Activated B cell treated with CpG ODN at 0.5 μM for 24 hours (primary cell): ENCODE data around the gene P2RX3. TPM values are rescaled to one million over a fixed set of nuclear protein-coding genes. Genes with fewer than 3 reads are reported as not detected.
"Not testable (repeated sequence)": the region's sequence is repeated elsewhere in the genome, so short reads cannot be mapped to it uniquely, and the experiment has no call there.

Experiments used
- ATAC-seq: fragments of 200-7000 bp; cut with Tn5 transposase; one replicate; pipeline ENCODE4 v1.10.0; 2021; ENCODE audit warnings: low read depth, mild to moderate bottlenecking, moderate library complexity
- CTCF ChIA-PET: fragments of 350-600 bp; sonication (Branson Sonifier 250); formaldehyde crosslinking; loops from one replicate; lab custom pipeline; 2021; ENCODE audit warnings: antibody characterized with exemption; lab: Charles Lee
- POLR2A ChIA-PET: fragments of 350-600 bp; sonication (Branson Sonifier 250); formaldehyde crosslinking; loops from one replicate; lab custom pipeline; 2021; ENCODE audit warnings: antibody characterized with exemption; lab: Charles Lee
- DNase-seq: peaks from one replicate; pipeline ENCODE4 v3.0.0; 2022
- H3K27ac Mint-ChIP-seq: one replicate; pipeline ENCODE4 v1.8.0; 2020; ENCODE audit warnings: mixed read lengths
- H3K27me3 Mint-ChIP-seq: one replicate; pipeline ENCODE4 v1.8.0; 2021; ENCODE audit warnings: mixed read lengths
- H3K36me3 Mint-ChIP-seq: one replicate; pipeline ENCODE4 v1.8.0; 2021; ENCODE audit warnings: low read depth, mixed read lengths
- H3K4me1 Mint-ChIP-seq: one replicate; pipeline ENCODE4 v1.8.0; 2021; ENCODE audit warnings: mixed read lengths
- H3K4me3 Mint-ChIP-seq: one replicate; pipeline ENCODE4 v1.8.0; 2020; ENCODE audit warnings: mild to moderate bottlenecking, mixed read lengths
- H3K9me3 Mint-ChIP-seq: one replicate; pipeline ENCODE4 v1.8.0; 2020; ENCODE audit warnings: mixed read lengths
- intact Hi-C: fragments of 100-400 bp; cut with micrococcal nuclease; formaldehyde crosslinking; loops from one replicate; pipeline ENCODE4 v1.15.1; 2024
- total RNA-seq: library from RNA; stranded (reverse); gene quantifications from 2 replicates; pipeline ENCODE4 v1.2.3, GENCODE V29; 2022
- TF ChIP-seq, protein P1 (sequence below): fragments of 200-600 bp; IDR thresholded peaks from one replicate; pipeline ENCODE4 v1.8.0; 2022; ENCODE audit warnings: antibody characterized with exemption, mild to moderate bottlenecking

P2RX3 gene
- not detected in 2 replicates for total RNA-seq

DNA sequence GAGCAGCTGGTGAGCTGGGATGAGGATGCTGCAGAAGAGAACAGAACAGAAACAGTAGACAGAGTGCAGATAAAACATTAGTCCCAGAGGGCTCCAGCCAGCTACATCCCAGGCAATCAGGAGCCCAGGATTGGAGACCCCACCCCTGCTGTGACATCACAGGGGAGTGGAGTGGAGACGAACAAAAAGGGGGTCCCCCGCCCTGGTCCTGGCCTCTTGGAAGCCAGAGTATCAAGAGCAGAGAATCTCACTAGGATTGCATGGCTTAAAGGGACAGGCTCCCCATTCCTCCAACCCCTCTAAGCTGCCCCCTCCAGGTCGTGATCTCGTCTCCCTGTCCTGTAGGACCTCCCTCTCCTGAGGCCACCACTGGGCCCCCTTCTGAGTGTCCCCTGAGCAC is at the start of gene P2RX3:
TSS of gene P2RX3 (plus strand) at position 211 of the 400 bp plus-strand sequence. CDS start 199 bp downstream, outside the sequence.
- Mint-ChIP-seq H3K4me1 (peaks cover 27% of the 10 kb centered on the region), H3K4me3 (no peak within 1 kb of the TSS), H3K27me3 (peaks cover 2% of the 10 kb centered on the region), H3K9me3 (no peaks in the 10 kb centered on the region), H3K36me3 (peaks cover 14% of the 10 kb centered on the region), H3K27ac (no peak within 1 kb of the TSS)
- intact Hi-C loops: loop anchor here (5.0 kb wide), 1 partner anchor 404 kb away; the partner anchor contains the start of gene SELENOH
- ATAC-seq: no peak
- CTCF ChIA-PET: no interaction called here
- no peak for DNase-seq
- TF ChIP-seq, protein P1, sequence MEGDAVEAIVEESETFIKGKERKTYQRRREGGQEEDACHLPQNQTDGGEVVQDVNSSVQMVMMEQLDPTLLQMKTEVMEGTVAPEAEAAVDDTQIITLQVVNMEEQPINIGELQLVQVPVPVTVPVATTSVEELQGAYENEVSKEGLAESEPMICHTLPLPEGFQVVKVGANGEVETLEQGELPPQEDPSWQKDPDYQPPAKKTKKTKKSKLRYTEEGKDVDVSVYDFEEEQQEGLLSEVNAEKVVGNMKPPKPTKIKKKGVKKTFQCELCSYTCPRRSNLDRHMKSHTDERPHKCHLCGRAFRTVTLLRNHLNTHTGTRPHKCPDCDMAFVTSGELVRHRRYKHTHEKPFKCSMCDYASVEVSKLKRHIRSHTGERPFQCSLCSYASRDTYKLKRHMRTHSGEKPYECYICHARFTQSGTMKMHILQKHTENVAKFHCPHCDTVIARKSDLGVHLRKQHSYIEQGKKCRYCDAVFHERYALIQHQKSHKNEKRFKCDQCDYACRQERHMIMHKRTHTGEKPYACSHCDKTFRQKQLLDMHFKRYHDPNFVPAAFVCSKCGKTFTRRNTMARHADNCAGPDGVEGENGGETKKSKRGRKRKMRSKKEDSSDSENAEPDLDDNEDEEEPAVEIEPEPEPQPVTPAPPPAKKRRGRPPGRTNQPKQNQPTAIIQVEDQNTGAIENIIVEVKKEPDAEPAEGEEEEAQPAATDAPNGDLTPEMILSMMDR: no peak
- POLR2A ChIA-PET: interaction anchor here (1.0 kb wide), 1 partner anchor 86 kb away, joined by 5 read pairs; no protein-coding TSS in a partner anchor

DNA sequence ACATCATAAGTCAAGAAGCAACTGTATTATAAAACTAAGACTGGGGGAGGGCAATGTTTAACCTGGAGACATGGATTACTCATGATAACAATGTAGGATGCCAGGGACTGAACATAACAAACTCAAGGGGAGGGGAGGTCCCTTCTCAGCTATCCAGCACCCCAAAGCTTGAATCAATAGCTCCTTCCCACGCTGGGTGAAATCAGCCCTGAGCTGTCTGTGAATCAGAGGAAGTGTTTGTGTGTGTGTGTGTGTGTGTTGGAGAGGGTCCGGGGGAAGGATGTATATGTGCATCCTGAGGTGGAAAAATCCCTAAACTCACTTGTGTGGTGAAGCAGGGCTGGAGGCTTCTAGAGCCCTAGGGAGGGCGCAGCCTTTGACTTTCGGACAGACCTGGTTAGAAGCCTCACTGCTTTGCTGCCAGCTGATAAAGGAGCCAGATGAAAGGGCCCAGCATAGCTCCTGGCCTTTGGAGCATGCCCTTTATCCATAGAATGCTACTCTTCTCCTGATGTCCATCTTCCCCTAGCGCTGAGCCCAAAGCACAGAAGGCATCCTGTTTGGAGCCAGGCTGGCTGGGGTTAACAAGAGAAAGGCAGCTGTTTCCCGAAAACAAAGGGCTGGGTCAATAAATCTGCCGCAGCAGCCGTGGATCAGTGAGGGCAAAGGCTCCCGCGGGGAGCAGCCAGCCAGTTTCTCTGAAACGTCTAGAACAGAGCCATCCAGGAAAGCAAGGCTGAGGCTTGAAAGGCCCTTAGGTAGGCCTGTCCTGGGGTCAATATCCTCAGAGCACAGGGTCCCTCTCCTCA is 49.2 kb upstream of the P2RX3 start:
- H3K27ac Mint-ChIP-seq: no peak overlapping the region
- no peaks in the 10 kb centered on the region for H3K36me3 Mint-ChIP-seq
- ATAC-seq: no peak
- ChIA-PET CTCF (no interaction called here), POLR2A (no interaction called here)
- H3K9me3 Mint-ChIP-seq: no peaks in the 10 kb centered on the region
- peaks cover 8% of the 10 kb centered on the region for H3K27me3 Mint-ChIP-seq
- no peak for DNase-seq
- intact Hi-C loops: no loop called here
- H3K4me1 Mint-ChIP-seq: no peaks in the 10 kb centered on the region
- no peak overlapping the region for H3K4me3 Mint-ChIP-seq
- TF ChIP-seq, protein P1: no peak

DNA sequence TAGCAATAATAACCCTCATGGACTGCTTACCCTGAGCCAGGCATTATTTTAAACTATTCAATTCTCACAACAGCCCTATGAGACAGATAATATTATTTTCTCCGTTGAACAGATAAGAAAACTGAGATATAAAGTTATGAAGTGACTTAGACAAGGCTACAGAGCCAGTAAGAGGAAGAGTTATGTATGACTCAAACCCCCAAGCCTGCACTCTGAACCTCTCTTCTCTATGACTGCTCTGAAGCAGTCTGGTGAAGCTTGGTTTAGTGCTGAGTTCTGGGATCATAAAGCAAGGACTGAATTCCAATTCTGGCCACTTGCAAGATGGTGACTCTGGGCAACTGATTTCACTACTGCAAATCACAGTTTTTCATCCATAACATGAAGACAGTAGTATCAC is 47.9 kb upstream of the P2RX3 start:
- no peak overlapping the region for H3K27ac Mint-ChIP-seq
- no peaks in the 10 kb centered on the region for H3K4me1 Mint-ChIP-seq
- DNase-seq (no peak), ATAC-seq (no peak)
- POLR2A ChIA-PET: no interaction called here
- no peaks in the 10 kb centered on the region for H3K36me3 Mint-ChIP-seq
- H3K4me3 Mint-ChIP-seq: no peak overlapping the region
- H3K9me3 Mint-ChIP-seq: no peaks in the 10 kb centered on the region
- CTCF ChIA-PET: no interaction called here
- TF ChIP-seq, protein P1: no peak
- intact Hi-C loops: no loop called here
- peaks cover 8% of the 10 kb centered on the region for H3K27me3 Mint-ChIP-seq

DNA sequence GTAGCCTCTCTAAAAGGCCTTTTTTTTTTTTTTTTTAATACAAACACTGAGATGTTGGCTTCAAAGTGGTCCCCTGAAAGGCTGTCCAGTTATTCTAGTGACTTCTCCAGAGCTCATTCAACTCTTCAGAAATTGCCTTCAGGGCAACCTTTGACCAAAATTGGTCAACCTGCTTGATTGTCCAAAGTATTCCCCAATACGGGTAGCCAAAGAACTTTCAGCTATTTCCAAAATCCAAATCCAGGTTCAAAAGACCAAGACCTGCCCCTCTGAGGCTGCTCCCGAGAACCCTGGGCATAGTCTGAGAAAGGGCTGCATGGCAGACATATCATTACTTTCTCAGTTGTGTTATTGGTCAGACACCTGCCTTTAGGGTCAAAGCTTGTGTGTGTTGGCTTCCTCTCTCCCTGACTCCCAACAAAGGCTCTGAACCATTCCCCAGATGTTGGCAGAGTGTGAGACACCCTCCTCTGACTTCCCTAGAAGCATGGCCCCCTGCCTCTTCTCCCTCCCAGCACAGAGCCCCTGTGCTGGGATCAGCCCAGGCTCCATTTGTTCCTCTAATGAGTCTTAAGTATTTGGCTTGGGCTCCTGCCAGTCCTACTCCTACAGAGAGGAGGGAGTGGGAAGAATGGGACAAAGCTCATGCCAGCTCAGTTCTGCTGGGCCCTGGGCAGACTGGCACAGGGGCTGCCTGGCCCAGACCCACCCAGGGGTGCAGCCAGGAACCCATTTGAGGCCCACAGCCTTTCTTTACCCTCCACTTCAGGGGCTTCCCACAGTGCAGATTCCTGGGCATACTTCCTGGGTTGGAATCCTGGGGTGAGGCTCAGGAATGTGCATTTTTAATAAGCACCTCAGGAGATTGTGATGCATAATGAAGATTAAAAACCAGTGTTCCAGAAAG is 43.7 kb upstream of the P2RX3 start:
- CTCF ChIA-PET: no interaction called here
- no peak overlapping the region for H3K27ac Mint-ChIP-seq
- TF ChIP-seq, protein P1: no peak

DNA sequence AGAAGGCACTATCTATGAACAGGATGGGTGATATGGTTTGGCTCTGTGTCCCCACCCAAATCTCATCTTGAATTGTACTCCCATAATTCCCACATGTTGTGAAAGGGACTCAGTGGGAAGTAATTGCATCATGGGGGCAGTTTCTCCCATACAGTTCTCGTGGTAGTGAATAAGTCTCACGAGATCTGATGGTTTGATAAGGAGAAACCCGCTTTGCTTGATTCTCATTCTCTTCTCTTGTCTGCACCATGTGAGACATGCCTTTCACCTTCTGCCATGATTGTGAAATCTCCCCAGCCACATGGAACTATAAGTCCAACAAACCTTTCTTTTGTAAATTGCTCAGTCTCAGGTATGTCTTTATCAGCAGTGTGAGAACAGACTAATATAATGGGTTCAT is 41.9 kb upstream of the P2RX3 start:
- H3K27ac Mint-ChIP-seq, DNase-seq, ATAC-seq, H3K4me3 Mint-ChIP-seq, intact Hi-C loops, H3K27me3 Mint-ChIP-seq, H3K4me1 Mint-ChIP-seq, CTCF ChIA-PET, H3K9me3 Mint-ChIP-seq, POLR2A ChIA-PET: not testable (repeated sequence)
- H3K36me3 Mint-ChIP-seq: peaks cover 20% of the 10 kb centered on the region

More for the DNA sequence above, 43.7 kb upstream of the P2RX3 start:
- DNase-seq (no peak), ATAC-seq (no peak)
- peaks cover 4% of the 10 kb centered on the region for H3K27me3 Mint-ChIP-seq
- POLR2A ChIA-PET: no interaction called here
- H3K9me3 Mint-ChIP-seq: peaks cover 8% of the 10 kb centered on the region
- H3K4me1 Mint-ChIP-seq: no peaks in the 10 kb centered on the region
- intact Hi-C loops: no loop called here
- H3K36me3 Mint-ChIP-seq: peaks cover 5% of the 10 kb centered on the region
- H3K4me3 Mint-ChIP-seq: no peak overlapping the region
